ENCODE data around the gene MAML2. TPM values are rescaled to one million over a fixed set of nuclear protein-coding genes. Genes with fewer than 3 reads are reported as not detected.

MAML2 gene
- total and polyA plus RNA-seq, 2 of the 8 experiments (the other 6 are each of a cell fraction or from before 2014, with no cell fraction given), result 3.8 to 6.6 TPM

GRCh38 chr11:96330511-96330859 lies 12.5 kb downstream of the MAML2 start (continued):
- TF ChIP-seq NRF1 (IDR thresholded peaks at IDR 0.05; ENCODE audit: low read depth, low read length) (no peak), ASH2L (IDR thresholded peaks at IDR 0.05; ENCODE audit: low read length) (no peak)
